ENCODE measurements around the gene C9orf85. TPM values are rescaled to one million over a fixed set of nuclear protein-coding genes. Genes with fewer than 3 reads are reported as not detected.

Gene C9orf85
- total and polyA plus RNA-seq, 10 of the 15 experiments (the other 5 are each of a cell fraction or from before 2014, with no cell fraction given) = 9.1 to 22.6 (median 16.4) TPM

DNA sequence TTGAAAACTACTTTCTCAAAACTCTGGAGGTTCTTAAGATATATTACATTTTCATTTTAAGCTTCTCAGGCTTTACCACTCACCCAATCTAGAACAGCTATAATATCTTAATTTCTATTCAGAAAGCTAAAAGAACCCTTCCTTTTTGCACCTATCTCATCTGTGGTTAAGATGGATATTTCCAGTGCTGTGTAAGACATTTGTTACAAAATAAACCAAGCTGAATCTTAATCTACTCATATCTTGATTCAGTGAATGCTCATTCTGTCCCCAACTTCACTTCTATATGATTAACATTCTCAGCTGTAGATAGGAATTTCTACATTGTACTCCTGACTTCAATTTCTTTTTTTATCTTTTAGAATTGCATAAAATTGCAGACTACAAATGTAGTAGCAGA is 15.5 kb upstream of the C9orf85 start:
- Histone ChIP-seq H4K20me1 (ENCODE audit: control insufficient read depth, insufficient read depth) (no peaks in the 10 kb centered on the region), H3K9me3 (replicated peaks; ENCODE audit: control insufficient read depth, insufficient read depth, low read length) (no peaks in the 10 kb centered on the region; the same call in 2 of the 3 replicates), H3K9ac (ENCODE audit: control insufficient read depth, insufficient read depth, low read length) (no peak overlapping the region), H3K4me3 (no peak overlapping the region), H3K27ac (ENCODE audit: control insufficient read depth, insufficient read depth) (no peak overlapping the region), H2AFZ (ENCODE audit: control insufficient read depth, low read depth, low read length) (no peak overlapping the region), H3K4me2 (ENCODE audit: control insufficient read depth, insufficient read depth) (no peak overlapping the region), H3K4me1 (ENCODE audit: control insufficient read depth, insufficient read depth, low read length) (peaks cover 41% of the 10 kb centered on the region), H3K79me2 (ENCODE audit: control insufficient read depth, insufficient read depth, low read length) (peaks cover 71% of the 10 kb centered on the region), H3K36me3 (ENCODE audit: control insufficient read depth in 2 of 2, insufficient read depth in 2 of 2, low read length in 1 of 2) (no peaks in the 10 kb centered on the region), H3K27me3 (replicated peaks in 1 of 2; ENCODE audit: control insufficient read depth in 2 of 2, insufficient read depth in 2 of 2, low read length in 1 of 2) (no peaks in the 10 kb centered on the region)
- DNase-seq (ENCODE audit: low read depth, low spot score) (no peak), FAIRE-seq (no peak), ATAC-seq (peak; percentile 21; the same call in 2 of the 3 replicates)
- intact Hi-C loops (cut with micrococcal nuclease; ENCODE audit: unreplicated experiment) (loop anchor here (2.0 kb wide), 1 partner anchor 13 kb away; no protein-coding TSS in a partner anchor), in situ Hi-C loops (cut with MboI) (no loop called here)
- TF ChIP-seq SMC3 (IDR thresholded peaks at IDR 0.05; ENCODE audit: borderline replicate concordance, low read length) = no peak
- TF ChIP-seq NBN (IDR thresholded peaks at IDR 0.05) = no peak
- TF ChIP-seq FOS (IDR thresholded peaks at IDR 0.05; ENCODE audit: borderline replicate concordance, extremely low read depth, insufficient read length) = no peak
- no peak for TF ChIP-seq MEF2B (IDR thresholded peaks at IDR 0.05; ENCODE audit: partially characterized antibody, poor library complexity, severe bottlenecking)
- no peak for TF ChIP-seq YBX1 (IDR thresholded peaks at IDR 0.05)
- no peak for TF ChIP-seq POU2F2 (IDR thresholded peaks at IDR 0.05; ENCODE audit: borderline replicate concordance, low read depth, low read length)
- POLR2A ChIA-PET = interaction anchor here (0.8 to 1.0 kb wide), 2 partner anchors 15 to 18 kb away, joined by 5 read pairs; partner anchors contain the start of genes ABHD17B and C9orf85
- BruUV-seq (replicated peaks) = no TSS peak
- CTCF ChIA-PET = interaction anchor here (0.9 to 2.5 kb wide), 6 partner anchors 9 to 384 kb away, joined by 3 to 10 read pairs (median 6); partner anchors contain the start of genes ABHD17B and C9orf85
- SMC1A ChIA-PET (ENCODE audit: uncharacterized antibody, unreplicated experiment) = interaction anchor here (0.6 to 2.9 kb wide), 12 partner anchors 8 to 549 kb away, joined by 3 to 15 read pairs (median 4); partner anchors contain the start of genes ABHD17B and C9orf85
- RAD21 ChIA-PET (ENCODE audit: unreplicated experiment) = interaction anchor here (0.8 to 3.2 kb wide), 4 partner anchors 8 to 20 kb away, joined by 4 to 22 read pairs (median 4); partner anchors contain the start of genes ABHD17B and C9orf85

DNA sequence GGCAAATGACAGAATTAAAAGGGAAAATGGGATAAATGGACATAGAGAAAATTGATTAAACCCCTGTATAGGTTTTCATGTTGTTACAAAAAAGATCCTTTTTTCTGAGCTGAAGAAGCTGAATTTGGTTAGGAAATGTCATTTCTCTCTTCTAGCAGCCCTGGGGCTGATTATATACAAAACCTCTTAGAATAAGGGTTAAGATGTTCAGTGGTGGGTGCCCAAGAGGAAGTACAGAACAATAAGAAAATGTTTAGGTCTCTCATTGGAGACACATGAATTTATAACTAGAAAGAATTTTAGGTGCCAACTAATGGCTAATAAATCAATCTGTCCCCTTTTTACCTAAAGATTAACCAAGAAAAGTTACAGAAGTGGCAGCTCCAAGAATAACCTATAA is 14.7 kb upstream of the C9orf85 start:
- Histone ChIP-seq H4K20me1 (ENCODE audit: control insufficient read depth, insufficient read depth) (no peaks in the 10 kb centered on the region), H3K36me3 (ENCODE audit: control insufficient read depth in 2 of 2, insufficient read depth in 2 of 2, low read length in 1 of 2) (no peaks in the 10 kb centered on the region), H3K4me3 (no peak overlapping the region), H3K9ac (ENCODE audit: control insufficient read depth, insufficient read depth, low read length) (no peak overlapping the region), H3K27ac (ENCODE audit: control insufficient read depth, insufficient read depth) (no peak overlapping the region), H2AFZ (ENCODE audit: control insufficient read depth, low read depth, low read length) (no peak overlapping the region), H3K4me2 (ENCODE audit: control insufficient read depth, insufficient read depth) (no peak overlapping the region), H3K27me3 (replicated peaks in 1 of 2; ENCODE audit: control insufficient read depth in 2 of 2, insufficient read depth in 2 of 2, low read length in 1 of 2) (no peaks in the 10 kb centered on the region), H3K4me1 (ENCODE audit: control insufficient read depth, insufficient read depth, low read length) (peaks cover 45% of the 10 kb centered on the region), H3K9me3 (replicated peaks; ENCODE audit: control insufficient read depth, insufficient read depth, low read length) (no peaks in the 10 kb centered on the region; the same call in 2 of the 3 replicates), H3K79me2 (ENCODE audit: control insufficient read depth, insufficient read depth, low read length) (peaks cover 74% of the 10 kb centered on the region)
- ChIA-PET SMC1A (ENCODE audit: uncharacterized antibody, unreplicated experiment) (interaction anchor here (1.4 to 2.9 kb wide), 8 partner anchors 10 to 91 kb away, joined by 3 to 15 read pairs (median 5); partner anchors contain the start of genes ABHD17B and C9orf85), CTCF (no interaction called here), POLR2A (interaction anchor here (1.0 kb wide), 1 partner anchor 14 kb away, joined by 5 read pairs; the partner anchor contains the start of genes ABHD17B and C9orf85), RAD21 (ENCODE audit: unreplicated experiment) (interaction anchor here (1.1 to 3.2 kb wide), 3 partner anchors 12 to 19 kb away, joined by 4 to 22 read pairs (median 4); partner anchors contain the start of genes ABHD17B and C9orf85)
- intact Hi-C loops (cut with micrococcal nuclease; ENCODE audit: unreplicated experiment) = no loop called here
- ATAC-seq (peak; percentile 32; the same call in 1 of the 3 replicates), FAIRE-seq (no peak), DNase-seq (ENCODE audit: low read depth, low spot score) (no peak)
- in situ Hi-C loops (cut with MboI) = no loop called here
- BruUV-seq (replicated peaks) = no TSS peak
- TF ChIP-seq, protein P1, sequence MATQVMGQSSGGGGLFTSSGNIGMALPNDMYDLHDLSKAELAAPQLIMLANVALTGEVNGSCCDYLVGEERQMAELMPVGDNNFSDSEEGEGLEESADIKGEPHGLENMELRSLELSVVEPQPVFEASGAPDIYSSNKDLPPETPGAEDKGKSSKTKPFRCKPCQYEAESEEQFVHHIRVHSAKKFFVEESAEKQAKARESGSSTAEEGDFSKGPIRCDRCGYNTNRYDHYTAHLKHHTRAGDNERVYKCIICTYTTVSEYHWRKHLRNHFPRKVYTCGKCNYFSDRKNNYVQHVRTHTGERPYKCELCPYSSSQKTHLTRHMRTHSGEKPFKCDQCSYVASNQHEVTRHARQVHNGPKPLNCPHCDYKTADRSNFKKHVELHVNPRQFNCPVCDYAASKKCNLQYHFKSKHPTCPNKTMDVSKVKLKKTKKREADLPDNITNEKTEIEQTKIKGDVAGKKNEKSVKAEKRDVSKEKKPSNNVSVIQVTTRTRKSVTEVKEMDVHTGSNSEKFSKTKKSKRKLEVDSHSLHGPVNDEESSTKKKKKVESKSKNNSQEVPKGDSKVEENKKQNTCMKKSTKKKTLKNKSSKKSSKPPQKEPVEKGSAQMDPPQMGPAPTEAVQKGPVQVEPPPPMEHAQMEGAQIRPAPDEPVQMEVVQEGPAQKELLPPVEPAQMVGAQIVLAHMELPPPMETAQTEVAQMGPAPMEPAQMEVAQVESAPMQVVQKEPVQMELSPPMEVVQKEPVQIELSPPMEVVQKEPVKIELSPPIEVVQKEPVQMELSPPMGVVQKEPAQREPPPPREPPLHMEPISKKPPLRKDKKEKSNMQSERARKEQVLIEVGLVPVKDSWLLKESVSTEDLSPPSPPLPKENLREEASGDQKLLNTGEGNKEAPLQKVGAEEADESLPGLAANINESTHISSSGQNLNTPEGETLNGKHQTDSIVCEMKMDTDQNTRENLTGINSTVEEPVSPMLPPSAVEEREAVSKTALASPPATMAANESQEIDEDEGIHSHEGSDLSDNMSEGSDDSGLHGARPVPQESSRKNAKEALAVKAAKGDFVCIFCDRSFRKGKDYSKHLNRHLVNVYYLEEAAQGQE (IDR thresholded peaks at IDR 0.05; ENCODE audit: low read depth, low read length) = no peak
- no peak for TF ChIP-seq HDAC6 (IDR thresholded peaks at IDR 0.05; ENCODE audit: unreplicated experiment)
- TF ChIP-seq EZH2 (IDR thresholded peaks at IDR 0.05; ENCODE audit: borderline replicate concordance, control insufficient read depth, low read depth, low read length) = no peak
- no peak for TF ChIP-seq RELA (IDR thresholded peaks at IDR 0.05; ENCODE audit: borderline replicate concordance, partially characterized antibody)
- no peak for TF ChIP-seq CHD2 (IDR thresholded peaks at IDR 0.05; ENCODE audit: borderline replicate concordance, low read depth, low read length)
- TF ChIP-seq FOXM1 (IDR thresholded peaks at IDR 0.05; ENCODE audit: low read depth, low read length) = no peak
- no peak for TF ChIP-seq LARP7 (IDR thresholded peaks at IDR 0.05)
- TF ChIP-seq SRF (IDR thresholded peaks at IDR 0.05; ENCODE audit: low read depth in 2 of 2, low read length in 2 of 2) = no peak
- no peak for TF ChIP-seq NBN (IDR thresholded peaks at IDR 0.05)
